Fibroblast of skin of scalp (primary cell): ENCODE results near the gene ARFIP2. TPM values are rescaled to one million over a fixed set of nuclear protein-coding genes. Genes with fewer than 3 reads are reported as not detected.
A peak's percentile ranks its signal among the peaks of the same experiment; 100 is the strongest.
"Not testable (repeated sequence)": the region's sequence is repeated elsewhere in the genome, so short reads cannot be mapped to it uniquely, and the experiment has no call there.

Experiments
- DNase-seq: peaks from one replicate; pipeline ENCODE4 v3.0.0-alpha.2; 2013
- polyA plus RNA-seq, 2 experiments: library from polyadenylated mRNA; unstranded; fragments of 120-200 nt; gene quantifications; one replicate each; pipeline ENCODE4 v1.2.1, GENCODE V29; 2013; ENCODE audit not compliant: insufficient read length in 2 of 2

Gene ARFIP2
- 63.2 TPM for polyA plus RNA-seq (2013, experiment 1 of 2; ENCODE audit: insufficient read length)
- polyA plus RNA-seq (2013, experiment 2 of 2; ENCODE audit: insufficient read length): 64.3 TPM

GRCh38 chr11:6481012-6481923, at the start of gene ARFIP2, which contains the start of gene TIMM10B:
Gene ARFIP2 (minus strand): TSS chr11:6481331. CDS start chr11:6480421, 910 bp downstream.
Gene TIMM10B (plus strand): TSS chr11:6481501. CDS start chr11:6481517, 16 bp downstream.
- peak; percentile 99 for DNase-seq

- no peak for DNase-seq
Measured at GRCh38 chr11:6530848-6531247, 49.7 kb upstream of the ARFIP2 start.

- DNase-seq: no peak
Measured at GRCh38 chr11:6529266-6529665, 48.1 kb upstream of the ARFIP2 start.

GRCh38 chr11:6526411-6527135, 45.4 kb upstream of the ARFIP2 start:
- DNase-seq: no peak

- peak; percentile 54 for DNase-seq
Measured at GRCh38 chr11:6523253-6523652, 42.1 kb upstream of the ARFIP2 start.

- not testable (repeated sequence) for DNase-seq
Measured at GRCh38 chr11:6521946-6522345, 40.8 kb upstream of the ARFIP2 start.

GRCh38 chr11:6520265-6520664, 39.1 kb upstream of the ARFIP2 start:
- DNase-seq: no peak

GRCh38 chr11:6516865-6517264, 35.7 kb upstream of the ARFIP2 start:
- DNase-seq: no peak

- DNase-seq: peak; percentile 74
Measured at GRCh38 chr11:6505577-6506240, 24.6 kb upstream of the ARFIP2 start.

GRCh38 chr11:6504166-6504565, 23.0 kb upstream of the ARFIP2 start:
- DNase-seq: no peak

- DNase-seq: no peak
Measured at GRCh38 chr11:6502382-6502781, 21.3 kb upstream of the ARFIP2 start.

GRCh38 chr11:6498544-6498943, 17.4 kb upstream of the ARFIP2 start:
- DNase-seq: no peak

- no peak for DNase-seq
Measured at GRCh38 chr11:6498121-6498520, 17.0 kb upstream of the ARFIP2 start.

GRCh38 chr11:6497069-6497839, 16.1 kb upstream of the ARFIP2 start, which contains the start of gene DNHD1:
Gene DNHD1 (plus strand): TSS chr11:6497280. CDS start chr11:6498216, 936 bp downstream.
- DNase-seq: no peak

- no peak for DNase-seq
Measured at GRCh38 chr11:6489306-6489705, 8.2 kb upstream of the ARFIP2 start.

- DNase-seq: no peak
Measured at GRCh38 chr11:6488821-6489220, 7.7 kb upstream of the ARFIP2 start.

GRCh38 chr11:6488342-6488741, 7.2 kb upstream of the ARFIP2 start:
- no peak for DNase-seq

- DNase-seq: no peak
Measured at GRCh38 chr11:6486938-6487337, 5.8 kb upstream of the ARFIP2 start.

- no peak for DNase-seq
Measured at GRCh38 chr11:6486256-6486655, 5.1 kb upstream of the ARFIP2 start.

GRCh38 chr11:6485661-6486060, 4.5 kb upstream of the ARFIP2 start:
- DNase-seq: no peak

GRCh38 chr11:6483015-6483414, 1.9 kb upstream of the ARFIP2 start:
- DNase-seq: no peak

GRCh38 chr11:6482441-6482840, 1.3 kb upstream of the ARFIP2 start:
- DNase-seq: no peak
